Measurements from ENCODE around the gene SUGCT.

SUGCT gene

DNA sequence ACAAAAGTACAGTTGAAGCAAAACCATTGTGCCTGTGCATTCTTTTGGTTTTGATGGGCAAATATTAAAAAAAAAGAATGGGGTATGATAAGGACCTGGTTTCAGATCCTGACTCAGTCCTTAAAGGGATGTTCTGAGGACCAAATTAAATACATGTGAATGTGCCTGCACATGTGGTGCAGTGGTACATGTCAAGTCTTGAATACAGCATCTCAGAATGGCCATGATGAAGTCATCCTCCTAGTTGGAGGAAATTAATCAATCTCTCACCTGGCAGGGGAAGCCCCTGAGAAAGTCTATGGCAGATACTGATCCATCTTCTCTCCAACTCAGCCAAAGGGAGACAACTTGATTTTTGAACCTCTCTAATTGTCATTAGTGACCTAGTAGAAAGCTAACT lies 207.0 kb downstream of the SUGCT start:
- no peak for TF ChIP-seq EZH2phosphoT487 (IDR thresholded peaks at IDR 0.05; ENCODE audit: low read length)
- TF ChIP-seq, protein P1, sequence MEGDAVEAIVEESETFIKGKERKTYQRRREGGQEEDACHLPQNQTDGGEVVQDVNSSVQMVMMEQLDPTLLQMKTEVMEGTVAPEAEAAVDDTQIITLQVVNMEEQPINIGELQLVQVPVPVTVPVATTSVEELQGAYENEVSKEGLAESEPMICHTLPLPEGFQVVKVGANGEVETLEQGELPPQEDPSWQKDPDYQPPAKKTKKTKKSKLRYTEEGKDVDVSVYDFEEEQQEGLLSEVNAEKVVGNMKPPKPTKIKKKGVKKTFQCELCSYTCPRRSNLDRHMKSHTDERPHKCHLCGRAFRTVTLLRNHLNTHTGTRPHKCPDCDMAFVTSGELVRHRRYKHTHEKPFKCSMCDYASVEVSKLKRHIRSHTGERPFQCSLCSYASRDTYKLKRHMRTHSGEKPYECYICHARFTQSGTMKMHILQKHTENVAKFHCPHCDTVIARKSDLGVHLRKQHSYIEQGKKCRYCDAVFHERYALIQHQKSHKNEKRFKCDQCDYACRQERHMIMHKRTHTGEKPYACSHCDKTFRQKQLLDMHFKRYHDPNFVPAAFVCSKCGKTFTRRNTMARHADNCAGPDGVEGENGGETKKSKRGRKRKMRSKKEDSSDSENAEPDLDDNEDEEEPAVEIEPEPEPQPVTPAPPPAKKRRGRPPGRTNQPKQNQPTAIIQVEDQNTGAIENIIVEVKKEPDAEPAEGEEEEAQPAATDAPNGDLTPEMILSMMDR (IDR thresholded peaks at IDR 0.05; ENCODE audit: low read length) = no peak
- TF ChIP-seq EZH2 (optimal IDR thresholded peaks at IDR 0.05; ENCODE audit: low read depth, low read length) = no peak
- Histone ChIP-seq H3K36me3 (replicated peaks; ENCODE audit: insufficient read depth, low read length) (no peaks in the 10 kb centered on the region), H3K4me1 (ENCODE audit: low read length) (0 out of 2 replicates have a peak, but pooled peaks cover 9% of the 10 kb centered on the region), H2AFZ (ENCODE audit: low read length) (no peak overlapping the region), H3K79me2 (ENCODE audit: low read length) (no peaks in the 10 kb centered on the region), H3K4me3 (ENCODE audit: low read length) (no peak overlapping the region), H3K27me3 (replicated peaks; ENCODE audit: insufficient read depth, low read length) (no peaks in the 10 kb centered on the region), H3K9me3 (replicated peaks; ENCODE audit: insufficient read depth, low read length) (no peaks in the 10 kb centered on the region), H3K9me2 (replicated peaks; ENCODE audit: insufficient read depth, low read length) (no peaks in the 10 kb centered on the region), H3F3A (ENCODE audit: insufficient read depth, low read length) (0 out of 2 replicates have a peak, but pooled peaks cover 11% of the 10 kb centered on the region), H3K4me2 (ENCODE audit: low read depth, low read length) (peak overlapping the region; percentile 0; the same call in 1 of the 2 replicates), H3K27ac (ENCODE audit: low read length) (no peak overlapping the region), H4K20me1 (ENCODE audit: insufficient read depth, low read length) (no peaks in the 10 kb centered on the region), H3K9ac (ENCODE audit: low read length) (no peak overlapping the region)
- DNase-seq = no peak

DNA sequence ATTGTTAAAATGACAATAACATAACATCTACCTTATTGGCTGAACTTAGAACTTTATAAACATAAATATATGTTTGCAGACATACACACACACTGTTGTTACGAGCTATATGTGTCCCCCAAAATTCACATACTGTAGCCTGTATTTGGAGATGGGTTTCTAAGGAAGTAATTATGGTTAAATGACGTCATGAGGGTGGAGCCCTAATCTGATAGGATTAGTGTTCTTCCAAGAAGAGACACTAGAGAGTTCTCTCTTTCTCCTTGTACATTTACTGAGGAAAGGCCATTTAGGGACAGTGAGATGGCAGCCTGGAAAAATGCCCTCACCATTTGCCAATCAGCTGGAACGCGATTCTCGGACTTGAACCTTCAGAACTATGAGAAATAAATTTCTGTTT lies 211.7 kb downstream of the SUGCT start:
- no peaks in the 10 kb centered on the region for H3K27me3 ChIP-seq (replicated peaks; ENCODE audit: insufficient read depth, low read length)
- H3K4me1 ChIP-seq (ENCODE audit: low read length) = 0 out of 2 replicates have a peak, but pooled peaks cover 7% of the 10 kb centered on the region
- H3K36me3 ChIP-seq (replicated peaks; ENCODE audit: insufficient read depth, low read length) = no peaks in the 10 kb centered on the region
- H3K79me2 ChIP-seq (ENCODE audit: low read length) = no peaks in the 10 kb centered on the region
- no peaks in the 10 kb centered on the region for H3K9me2 ChIP-seq (replicated peaks; ENCODE audit: insufficient read depth, low read length)
- H4K20me1 ChIP-seq (ENCODE audit: insufficient read depth, low read length) = no peaks in the 10 kb centered on the region
- DNase-seq = no peak
- H3K4me3 ChIP-seq (ENCODE audit: low read length) = no peak overlapping the region
- no peak for TF ChIP-seq EZH2 (optimal IDR thresholded peaks at IDR 0.05; ENCODE audit: low read depth, low read length)
- no peak for TF ChIP-seq EZH2phosphoT487 (IDR thresholded peaks at IDR 0.05; ENCODE audit: low read length)
- TF ChIP-seq, protein P1 (IDR thresholded peaks at IDR 0.05; ENCODE audit: low read length) = no peak
- no peaks in the 10 kb centered on the region for H3K9me3 ChIP-seq (replicated peaks; ENCODE audit: insufficient read depth, low read length)
- no peak overlapping the region for H3K9ac ChIP-seq (ENCODE audit: low read length)
- no peak overlapping the region for H2AFZ ChIP-seq (ENCODE audit: low read length)
- no peak overlapping the region for H3K4me2 ChIP-seq (ENCODE audit: low read depth, low read length)
- H3F3A ChIP-seq (ENCODE audit: insufficient read depth, low read length) = 0 out of 2 replicates have a peak, but pooled peaks cover 7% of the 10 kb centered on the region
- H3K27ac ChIP-seq (ENCODE audit: low read length) = no peak overlapping the region

DNA sequence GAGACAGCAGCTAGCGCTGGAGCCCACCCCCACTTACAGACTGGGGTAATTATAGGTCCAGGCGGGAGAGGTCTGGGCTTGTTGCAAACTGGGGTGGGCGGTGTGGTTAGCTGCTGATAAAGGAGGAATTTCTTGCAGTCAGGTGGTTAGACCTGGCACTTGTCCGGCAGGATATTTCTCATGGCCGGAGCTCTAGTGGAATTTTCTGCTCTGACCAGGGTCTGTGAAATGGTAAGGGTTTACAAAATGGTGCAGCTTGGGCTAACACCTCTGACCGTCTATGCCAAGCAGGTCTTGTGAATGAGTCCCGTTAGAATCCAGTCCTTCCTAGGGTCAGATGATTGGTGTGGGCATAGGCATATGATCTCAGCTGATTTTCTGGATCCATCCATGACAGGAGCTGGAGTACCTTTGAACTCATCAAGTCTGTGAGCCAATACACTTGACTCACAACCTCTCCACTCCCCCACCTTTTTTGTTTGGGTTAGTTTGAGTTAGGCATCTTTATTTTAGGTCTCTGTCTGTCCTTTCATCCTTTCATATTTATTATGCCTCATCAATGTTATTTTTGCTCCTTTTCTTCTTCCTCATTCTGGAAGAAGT lies 213.4 kb downstream of the SUGCT start:
- Histone ChIP-seq H3F3A (ENCODE audit: insufficient read depth, low read length) (no peaks in the 10 kb centered on the region), H4K20me1 (ENCODE audit: insufficient read depth, low read length) (no peaks in the 10 kb centered on the region), H3K4me3 (ENCODE audit: low read length) (no peak overlapping the region), H3K4me2 (ENCODE audit: low read depth, low read length) (no peak overlapping the region), H3K9me2 (replicated peaks; ENCODE audit: insufficient read depth, low read length) (no peaks in the 10 kb centered on the region), H3K79me2 (ENCODE audit: low read length) (no peaks in the 10 kb centered on the region), H3K36me3 (replicated peaks; ENCODE audit: insufficient read depth, low read length) (no peaks in the 10 kb centered on the region), H3K27me3 (replicated peaks; ENCODE audit: insufficient read depth, low read length) (no peaks in the 10 kb centered on the region), H3K27ac (ENCODE audit: low read length) (no peak overlapping the region), H2AFZ (ENCODE audit: low read length) (no peak overlapping the region), H3K4me1 (ENCODE audit: low read length) (no peaks in the 10 kb centered on the region), H3K9me3 (replicated peaks; ENCODE audit: insufficient read depth, low read length) (no peaks in the 10 kb centered on the region), H3K9ac (ENCODE audit: low read length) (no peak overlapping the region)
- DNase-seq = no peak
- no peak for TF ChIP-seq EZH2 (optimal IDR thresholded peaks at IDR 0.05; ENCODE audit: low read depth, low read length)
- TF ChIP-seq, protein P1 (IDR thresholded peaks at IDR 0.05; ENCODE audit: low read length) = no peak
- no peak for TF ChIP-seq EZH2phosphoT487 (IDR thresholded peaks at IDR 0.05; ENCODE audit: low read length)
